SK-N-SH treated with all-trans-retinoic acid at 6 μM for 48 hours (cell line): ENCODE results near the gene SPATS2L.

ENCODE experiments used
- ATAC-seq: fragments of 200-7000 bp; cut with Tn5 transposase; 3 replicates; pipeline ENCODE4 v1.9.1; 2020; ENCODE audit warnings: mild to moderate bottlenecking, moderate library complexity
- ARNTL ChIP-seq: fragments of 450-650 bp; formaldehyde crosslinking; IDR thresholded peaks from 2 replicates; pipeline ENCODE4 v1.5.0; 2020; ENCODE audit warnings: low read depth, mild to moderate bottlenecking, moderate library complexity, borderline replicate concordance
- BACH2 ChIP-seq: fragments of 250-450 bp; sonication (Bioruptor Pico); IDR thresholded peaks from 2 replicates; pipeline ENCODE4 v1.9.0; 2021; ENCODE audit warnings: mild to moderate bottlenecking, borderline replicate concordance
- CSDC2 ChIP-seq: fragments of 250-450 bp; sonication (Bioruptor Pico); IDR thresholded peaks from 2 replicates; pipeline ENCODE4 v1.5.0; 2020; ENCODE audit warnings: mild to moderate bottlenecking, moderate library complexity
- CSRNP3 ChIP-seq: fragments of 250-450 bp; sonication (Bioruptor Pico); IDR thresholded peaks from 2 replicates; pipeline ENCODE4 v1.5.1; 2021; ENCODE audit warnings: mild to moderate bottlenecking, moderate library complexity
- GLIS3 ChIP-seq: fragments of 250-450 bp; sonication (Bioruptor Pico); IDR thresholded peaks from 2 replicates; pipeline ENCODE4 v1.5.0; 2020; ENCODE audit warnings: mild to moderate bottlenecking, moderate library complexity
- ISL1 ChIP-seq: fragments of 250-450 bp; sonication (Bioruptor Pico); IDR thresholded peaks from 2 replicates; pipeline ENCODE4 v2.1.2; 2022; ENCODE audit warnings: mild to moderate bottlenecking, moderate library complexity
- OSR1 ChIP-seq: fragments of 250-450 bp; sonication (Bioruptor Pico); IDR thresholded peaks from 2 replicates; pipeline ENCODE4 v1.8.0; 2022; ENCODE audit warnings: moderate library complexity, mild to moderate bottlenecking, inconsistent platforms
- PATZ1 ChIP-seq: fragments of 250-450 bp; sonication (Bioruptor Pico); IDR thresholded peaks from 2 replicates; pipeline ENCODE4 v1.8.0; 2020; ENCODE audit warnings: mild to moderate bottlenecking, moderate library complexity, borderline replicate concordance
- POU6F1 ChIP-seq: fragments of 250-450 bp; sonication (Bioruptor Pico); IDR thresholded peaks from 2 replicates; pipeline ENCODE4 v1.8.0; 2021; ENCODE audit warnings: low read depth, mild to moderate bottlenecking, moderate library complexity, borderline replicate concordance
- PPARA ChIP-seq: fragments of 250-450 bp; sonication (Bioruptor Pico); IDR thresholded peaks from 2 replicates; pipeline ENCODE4 v1.5.0; 2020; ENCODE audit warnings: mild to moderate bottlenecking, borderline replicate concordance
- TCF4 ChIP-seq: fragments of 250-450 bp; sonication (Bioruptor Pico); IDR thresholded peaks from 2 replicates; pipeline ENCODE4 v1.8.0; 2021; ENCODE audit warnings: mild to moderate bottlenecking, moderate library complexity, borderline replicate concordance
- TOX ChIP-seq: fragments of 250-450 bp; sonication (Bioruptor Pico); IDR thresholded peaks from 2 replicates; pipeline ENCODE4 v1.8.0; 2021; ENCODE audit warnings: mild to moderate bottlenecking, moderate library complexity, borderline replicate concordance
- TSHZ2 ChIP-seq: fragments of 250-450 bp; sonication (Bioruptor Pico); IDR thresholded peaks from 2 replicates; pipeline ENCODE4 v1.5.0; 2020; ENCODE audit warnings: mild to moderate bottlenecking, moderate library complexity
- ZC3H10 ChIP-seq: fragments of 250-450 bp; sonication (Bioruptor Pico); IDR thresholded peaks from 2 replicates; pipeline ENCODE4 v1.5.1; 2021; ENCODE audit warnings: mild to moderate bottlenecking, moderate library complexity
- ZFP3 ChIP-seq: fragments of 250-450 bp; sonication (Bioruptor Pico); IDR thresholded peaks from 2 replicates; pipeline ENCODE4 v1.5.0; 2020; ENCODE audit warnings: mild to moderate bottlenecking, moderate library complexity
- ZFP30 ChIP-seq: fragments of 450-650 bp; formaldehyde crosslinking; IDR thresholded peaks from 2 replicates; pipeline ENCODE4 v1.5.0; 2022; ENCODE audit warnings: mild to moderate bottlenecking, moderate library complexity
- ZNF565 ChIP-seq: fragments of 450-650 bp; formaldehyde crosslinking; conservative IDR thresholded peaks from 2 replicates; pipeline ENCODE4 v1.5.0; 2020; ENCODE audit warnings: low read depth, mild to moderate bottlenecking, moderate library complexity
- ZNF70 ChIP-seq: fragments of 450-650 bp; formaldehyde crosslinking; IDR thresholded peaks from 2 replicates; pipeline ENCODE4 v1.5.0; 2020; ENCODE audit warnings: mild to moderate bottlenecking, moderate library complexity
- ZNF8 ChIP-seq: fragments of 450-650 bp; formaldehyde crosslinking; IDR thresholded peaks from 2 replicates; pipeline ENCODE4 v1.5.0; 2020; ENCODE audit warnings: mild to moderate bottlenecking, moderate library complexity

SPATS2L gene

GRCh38 chr2:200509235-200509611, 202.7 kb downstream of the SPATS2L start:
- ATAC-seq = peak; percentile 51

GRCh38 chr2:200509612-200510433, 203.3 kb downstream of the SPATS2L start, which contains the start of gene KCTD18:
KCTD18 (minus strand) TSS chr2:200510068; CDS start chr2:200507016, 3,052 bp downstream.
- ATAC-seq = peak; percentile 99
- peak; percentile 77; the same call in 1 of the 2 replicates for TF ChIP-seq TSHZ2
- 0 out of 2 replicates have a peak, but pooled peaks have one; percentile 2 for TF ChIP-seq ZNF8 (CRISPR knock-in tag)
- no peak for TF ChIP-seq TCF4 (CRISPR knock-in tag)

More at GRCh38 chr2:200509235-200509611, 202.7 kb downstream of the SPATS2L start:
- TF ChIP-seq ZC3H10 (CRISPR knock-in tag) (no peak), BACH2 (no peak), PPARA (CRISPR knock-in tag) (no peak), TSHZ2 (no peak), PATZ1 (CRISPR knock-in tag) (no peak), ZFP3 (no peak), GLIS3 (CRISPR knock-in tag) (no peak), ZNF8 (CRISPR knock-in tag) (no peak), TCF4 (CRISPR knock-in tag) (no peak), TOX (no peak), CSRNP3 (CRISPR knock-in tag) (no peak), CSDC2 (CRISPR knock-in tag) (no peak), ZNF70 (CRISPR knock-in tag) (no peak), ZNF565 (CRISPR knock-in tag) (no peak), ISL1 (CRISPR knock-in tag) (no peak), ARNTL (CRISPR knock-in tag) (no peak), POU6F1 (no peak), OSR1 (CRISPR knock-in tag) (no peak), ZFP30 (CRISPR knock-in tag) (no peak)
